Pancreas (tissue), 10 donors: ENCODE data around the gene SMURF2. TPM values are rescaled to one million over a fixed set of nuclear protein-coding genes. Genes with fewer than 3 reads are reported as not detected.

Source experiments
- ATAC-seq, 4 donors: fragments of 200-7000 bp; cut with Tn5 transposase; one replicate each; pipeline versions ENCODE4 v1.8.0 to v1.9.1; 2020; ENCODE audit warnings: mild to moderate bottlenecking in 4 of 4, moderate library complexity in 4 of 4
- DNase-seq, 6 donors: peaks; one replicate each; pipeline ENCODE4 v3.0.0-alpha.2; 2020
- FAIRE-seq: peaks from 2 replicates; lab custom pipeline; 2012; peaks lifted over from hg19 to GRCh38; lab: Jason Lieb, UNC
- H3K27ac ChIP-seq, 4 donors: fragments of 200-600 bp; sonication (generic); 1 replicate in 3 of 4; 2 replicates in 1 of 4; pipeline versions ENCODE4 v1.5.0 to v1.8.0; 2020
- H3K27me3 ChIP-seq, 4 donors: fragments of 200-600 bp; one replicate each; pipeline ENCODE4 v1.8.0; 2021
- H3K36me3 ChIP-seq, 3 donors: fragments of 200-600 bp; sonication (generic) in 1 of 3; one replicate each; pipeline versions ENCODE4 v1.5.0 to v1.8.0; 2020 to 2021
- H3K4me1 ChIP-seq, 3 donors: fragments of 200-600 bp; one replicate each; pipeline ENCODE4 v1.8.0; 2021
- H3K4me3 ChIP-seq, 4 donors: fragments of 200-600 bp; sonication (generic) in 2 of 4; one replicate each; pipeline versions ENCODE4 v1.5.0 to v1.8.0; 2020 to 2021
- H3K9me3 ChIP-seq, 4 donors: fragments of 200-600 bp; one replicate each; pipeline ENCODE4 v1.8.0; 2021
- WGBS, 2 donors: extraction: QIAGEN DNeasy Blood & Tissue Kit; methylation state at CpG; one replicate each; pipeline ENCODE4 v1.1.7; 2013; 5-methylcytosine and 5-hydroxymethylcytosine counted together
- intact Hi-C, 3 donors: fragments of 100-400 bp; cut with DNase I; formaldehyde crosslinking; loops; one replicate each; pipeline versions ENCODE4 v1.11.1 to v1.14.2; 2022
- polyA plus RNA-seq, 2 donors: library from polyadenylated mRNA; stranded (reverse); fragments of 200-250 nt; gene quantifications; one replicate each; pipeline ENCODE4 v1.2.3, GENCODE V29; 2013
- total RNA-seq, 6 donors: library from RNA; stranded (reverse); fragmentation: NEBNext Ultra II Directional in 4 of 6; extraction: Animal tissue kit (Norgen Biotek cat#: 25700) in 4 of 6; gene quantifications; one replicate each; pipeline versions ENCODE4 v1.2.1 to v1.2.4, GENCODE V29; 2021 to 2023
- TF ChIP-seq, protein P1 (sequence below), 4 donors: fragments of 200-600 bp; sonication (generic) in 3 of 4; IDR thresholded peaks; one replicate each; pipeline versions ENCODE4 v1.5.0 to v1.8.0; 2021; ENCODE audit warnings: antibody characterized with exemption in 4 of 4
- donor health status: healthy with polysubstance abuse.
- donor health status: DM: no; HTN: no; CAD: no; lungs with moderate emphysema.
- donor health status: DM: no; HTN: no; CAD: no.
- donor health status: control.
- donor health status: control.
- donor health status: Bipolar disorder and iron deficiency.
- donor health status: DM: yes; HTN: yes; CAD: no.
- donor health status: DM: no; HTN: no; CAD: no.
- donor health status: DM: no; HTN: no; CAD: no.
- donor health status: DM: yes; HTN: yes; CAD: no.

The SMURF2 gene
- total and polyA plus RNA-seq, 8 donors = 3.0 to 17.1 (median 8.0) TPM

DNA sequence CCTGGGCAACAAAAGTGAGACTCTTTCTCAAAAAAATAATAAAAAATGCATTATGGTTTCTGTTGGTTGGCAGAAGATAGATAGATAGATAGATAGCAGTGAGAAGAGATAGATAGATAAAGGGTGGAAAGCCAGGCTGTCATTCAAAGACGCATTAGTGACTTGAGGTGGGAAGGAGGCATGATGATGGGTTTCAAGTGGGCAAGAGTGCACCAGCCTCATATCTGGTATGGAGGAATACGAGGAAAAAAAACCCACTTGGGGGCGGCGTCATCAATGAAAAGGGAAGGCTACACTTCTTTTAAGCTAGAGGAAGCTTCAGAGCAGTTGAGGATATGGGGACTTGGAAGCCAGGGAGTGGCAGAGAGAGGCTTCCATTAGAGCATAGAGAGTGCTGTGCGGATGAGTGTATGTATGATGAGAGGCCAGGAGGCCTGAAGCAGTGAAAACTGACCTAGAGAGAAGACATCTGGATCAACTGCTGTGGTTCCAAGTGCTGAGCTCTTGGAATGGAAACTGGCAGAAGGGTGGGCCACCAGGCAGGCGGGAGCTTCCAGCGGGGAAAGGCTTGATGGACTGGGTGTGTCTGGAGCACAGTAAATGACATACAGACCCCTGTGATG lies 123.5 kb downstream of the SMURF2 start:
- H3K27ac ChIP-seq = no peak overlapping the region
- TF ChIP-seq, protein P1, sequence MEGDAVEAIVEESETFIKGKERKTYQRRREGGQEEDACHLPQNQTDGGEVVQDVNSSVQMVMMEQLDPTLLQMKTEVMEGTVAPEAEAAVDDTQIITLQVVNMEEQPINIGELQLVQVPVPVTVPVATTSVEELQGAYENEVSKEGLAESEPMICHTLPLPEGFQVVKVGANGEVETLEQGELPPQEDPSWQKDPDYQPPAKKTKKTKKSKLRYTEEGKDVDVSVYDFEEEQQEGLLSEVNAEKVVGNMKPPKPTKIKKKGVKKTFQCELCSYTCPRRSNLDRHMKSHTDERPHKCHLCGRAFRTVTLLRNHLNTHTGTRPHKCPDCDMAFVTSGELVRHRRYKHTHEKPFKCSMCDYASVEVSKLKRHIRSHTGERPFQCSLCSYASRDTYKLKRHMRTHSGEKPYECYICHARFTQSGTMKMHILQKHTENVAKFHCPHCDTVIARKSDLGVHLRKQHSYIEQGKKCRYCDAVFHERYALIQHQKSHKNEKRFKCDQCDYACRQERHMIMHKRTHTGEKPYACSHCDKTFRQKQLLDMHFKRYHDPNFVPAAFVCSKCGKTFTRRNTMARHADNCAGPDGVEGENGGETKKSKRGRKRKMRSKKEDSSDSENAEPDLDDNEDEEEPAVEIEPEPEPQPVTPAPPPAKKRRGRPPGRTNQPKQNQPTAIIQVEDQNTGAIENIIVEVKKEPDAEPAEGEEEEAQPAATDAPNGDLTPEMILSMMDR (IDR thresholded peaks at IDR 0.05) = no peak
- H3K36me3 ChIP-seq = peaks cover 0 to 31% (median 13%) of the 10 kb centered on the region in 3 donors

DNA sequence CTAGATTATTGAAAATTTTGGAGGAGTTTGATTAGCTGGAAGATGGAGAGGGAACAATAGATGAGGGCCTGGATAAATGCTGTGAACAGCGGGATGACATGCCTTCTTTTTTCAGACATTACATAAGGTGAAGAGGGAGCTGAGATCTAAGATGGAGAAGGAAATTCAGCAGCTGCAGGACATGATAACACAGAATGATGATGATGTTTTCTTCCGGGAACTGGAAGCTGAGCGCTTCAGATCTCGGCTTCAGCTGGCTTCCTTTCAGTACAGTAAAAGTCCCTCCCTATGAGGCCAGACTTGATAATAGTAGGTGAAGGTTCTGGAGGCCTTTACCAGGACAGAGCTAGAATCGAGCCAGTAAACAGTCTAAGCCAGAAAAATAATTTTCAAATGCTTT lies 124.6 kb downstream of the SMURF2 start:
- H3K4me3 ChIP-seq = no peak overlapping the region
- 76 to 84% methylated on average over 5 of the region's 5 CpGs for WGBS, 2 donors
- H3K9me3 ChIP-seq = no peaks in the 10 kb centered on the region
- no peaks in the 10 kb centered on the region for H3K4me1 ChIP-seq
- intact Hi-C loops = no loop called here
- peaks cover 0 to 43% (median 22%) of the 10 kb centered on the region in 3 donors for H3K36me3 ChIP-seq
- ATAC-seq (no peak), DNase-seq (no peak), FAIRE-seq (no peak)
- TF ChIP-seq, protein P1 (IDR thresholded peaks at IDR 0.05) = no peak
- no peaks in the 10 kb centered on the region for H3K27me3 ChIP-seq
- H3K27ac ChIP-seq = no peak overlapping the region

More for the DNA sequence above, 123.5 kb downstream of the SMURF2 start:
- FAIRE-seq (no peak), ATAC-seq (peak in 1 of 4 donors; percentile 5), DNase-seq (no peak)
- no peaks in the 10 kb centered on the region for H3K4me1 ChIP-seq
- no peaks in the 10 kb centered on the region for H3K9me3 ChIP-seq
- WGBS, 2 donors = 91 to 96% methylated on average over 7 of the region's 7 CpGs
- H3K4me3 ChIP-seq = no peak overlapping the region
- intact Hi-C loops = no loop called here
- H3K27me3 ChIP-seq = no peaks in the 10 kb centered on the region

DNA sequence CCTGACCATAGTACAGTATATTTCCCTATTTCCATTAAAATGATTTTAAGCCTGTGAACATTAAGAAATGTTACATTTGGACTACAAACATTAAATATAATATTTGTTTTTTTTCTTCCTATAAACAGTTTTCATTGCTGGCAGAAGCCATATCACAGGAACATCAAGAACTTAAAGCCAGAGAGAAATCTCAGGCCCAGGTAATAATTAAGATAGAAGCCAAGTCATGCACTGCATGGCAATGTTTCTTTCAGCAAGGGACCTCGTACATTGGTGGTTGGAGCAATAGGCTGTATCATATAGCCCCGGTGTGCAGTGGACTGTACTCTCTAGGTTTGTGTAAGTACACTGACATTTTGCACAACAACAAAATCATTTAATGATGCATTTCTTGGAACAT lies 125.2 kb downstream of the SMURF2 start:
- intact Hi-C loops = no loop called here
- TF ChIP-seq, protein P1 (IDR thresholded peaks at IDR 0.05) = no peak
- 84 to 89% methylated on average over 2 of the region's 2 CpGs for WGBS, 2 donors
- FAIRE-seq (no peak), DNase-seq (no peak), ATAC-seq (no peak)
- H3K4me3 ChIP-seq = no peak overlapping the region
- H3K9me3 ChIP-seq = no peaks in the 10 kb centered on the region
- H3K4me1 ChIP-seq = no peaks in the 10 kb centered on the region
- no peak overlapping the region for H3K27ac ChIP-seq
- no peaks in the 10 kb centered on the region for H3K27me3 ChIP-seq
- H3K36me3 ChIP-seq = peaks cover 0 to 48% (median 26%) of the 10 kb centered on the region in 3 donors

DNA sequence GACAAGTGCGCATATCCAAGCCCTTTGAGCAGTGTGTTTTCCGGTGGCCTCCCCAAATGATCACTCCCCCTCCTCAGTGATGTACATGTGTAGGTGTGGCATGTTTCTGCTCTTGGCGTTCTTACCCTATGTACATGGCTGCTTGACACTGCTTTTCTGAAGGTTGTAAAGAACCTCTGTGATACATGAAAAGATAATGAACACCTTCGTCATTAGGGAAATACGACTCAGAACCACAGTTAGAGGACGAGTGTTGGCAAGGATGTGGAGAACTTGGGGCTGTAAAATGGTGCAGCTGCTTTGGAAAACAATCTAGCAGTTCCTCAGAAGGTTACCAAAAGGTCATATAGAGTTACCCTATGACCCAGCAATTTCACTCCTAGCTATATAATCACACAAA lies 126.8 kb downstream of the SMURF2 start:
- Histone ChIP-seq H3K4me3 (no peak overlapping the region), H3K27me3 (no peaks in the 10 kb centered on the region), H3K4me1 (peaks cover 0 to 6% (median 0%) of the 10 kb centered on the region in 3 donors), H3K27ac (no peak overlapping the region), H3K36me3 (peaks cover 0 to 58% (median 33%) of the 10 kb centered on the region in 3 donors), H3K9me3 (no peaks in the 10 kb centered on the region)
- TF ChIP-seq, protein P1 (IDR thresholded peaks at IDR 0.05) = no peak
- ATAC-seq = no peak
- 80 to 82% methylated on average over 6 of the region's 6 CpGs for WGBS, 2 donors
- FAIRE-seq = no peak
- intact Hi-C loops = no loop called here
- no peak for DNase-seq

DNA sequence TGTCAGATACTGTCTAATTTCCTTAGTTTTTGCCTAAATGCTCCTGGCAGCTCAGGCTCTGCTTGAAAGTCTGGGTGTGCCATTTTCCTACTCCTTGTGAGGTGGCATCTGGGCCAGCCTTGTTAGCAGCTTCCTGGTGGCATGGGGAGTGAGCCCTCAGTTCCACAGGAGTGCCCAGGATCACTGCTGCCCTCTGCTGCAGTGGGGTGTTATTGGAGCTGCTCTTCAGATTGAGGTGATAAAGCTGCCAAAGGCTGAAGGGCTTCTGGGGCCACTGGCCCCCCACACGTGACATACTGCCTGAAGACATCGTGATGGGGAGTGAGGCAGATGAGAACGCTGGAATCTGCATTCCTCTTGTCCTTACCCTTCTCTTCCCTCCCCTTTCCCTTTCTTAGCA lies 127.9 kb downstream of the SMURF2 start:
- peaks cover 7 to 70% (median 41%) of the 10 kb centered on the region in 3 donors for H3K36me3 ChIP-seq
- H3K4me3 ChIP-seq = no peak overlapping the region
- intact Hi-C loops = no loop called here
- H3K9me3 ChIP-seq = no peaks in the 10 kb centered on the region
- FAIRE-seq (no peak), ATAC-seq (peak in 3 of 4 donors; percentile 23 to 43 (median 27)), DNase-seq (no peak)
- TF ChIP-seq, protein P1 (IDR thresholded peaks at IDR 0.05) = no peak
- no peaks in the 10 kb centered on the region for H3K27me3 ChIP-seq
- 88 to 92% methylated on average over 3 of the region's 3 CpGs for WGBS, 2 donors
- H3K4me1 ChIP-seq = peaks cover 0 to 6% (median 0%) of the 10 kb centered on the region in 3 donors
- H3K27ac ChIP-seq = no peak overlapping the region
